DMS79 (cell line): ENCODE results near the gene CCDC154.

ENCODE experiments used
- DNase-seq: peaks from one replicate; lab custom pipeline; 2025; lab: John Stamatoyannopoulos, UW

The CCDC154 gene

DNA sequence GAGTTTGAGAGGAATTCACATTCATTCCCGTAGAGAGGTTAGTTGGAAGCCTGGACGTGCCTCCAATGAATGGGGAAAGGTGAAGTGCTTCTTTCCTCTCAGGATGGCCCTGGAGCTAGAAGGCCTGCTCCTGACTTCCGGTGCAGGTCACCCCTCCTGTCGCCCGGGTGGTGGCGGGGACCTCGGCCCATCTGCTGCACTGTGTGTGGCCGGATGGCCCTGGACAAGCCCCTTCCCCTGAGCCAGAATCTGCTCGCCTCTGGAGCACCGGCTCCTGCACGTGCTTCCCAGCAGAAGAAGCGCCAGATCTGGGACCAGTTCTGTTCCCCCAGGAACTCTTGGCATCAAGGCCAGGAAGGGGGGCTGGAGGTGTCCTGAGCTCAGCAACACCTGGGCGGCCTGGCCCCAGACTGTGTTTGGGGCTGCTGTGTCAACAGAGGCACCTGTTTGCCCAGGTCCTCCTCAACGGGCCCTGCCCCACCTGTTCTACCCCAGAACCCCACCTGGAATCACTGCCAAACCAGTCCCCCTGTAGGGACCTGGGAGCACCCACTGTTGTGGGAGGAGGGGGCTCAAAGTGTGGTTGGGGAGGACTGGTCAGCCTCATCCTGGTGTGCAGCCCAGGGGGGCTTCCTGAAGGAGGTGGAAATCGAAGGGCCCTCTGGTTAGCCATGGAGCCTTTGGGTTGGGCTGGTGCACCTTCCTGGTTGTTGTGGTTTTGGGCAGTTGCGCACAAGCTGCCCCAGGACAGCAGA, 18.6 kb downstream of the CCDC154 start:
- no peak for DNase-seq

- no peak for DNase-seq
Observed at GRCh38 chr16:1424028-1424427, 20.3 kb downstream of the CCDC154 start.

- DNase-seq, result no peak
Observed at GRCh38 chr16:1422076-1422475, 22.3 kb downstream of the CCDC154 start.

GRCh38 chr16:1420111-1420539, 24.2 kb downstream of the CCDC154 start:
- DNase-seq, result no peak

GRCh38 chr16:1416521-1416941, 27.8 kb downstream of the CCDC154 start:
- DNase-seq, result no peak

DNA sequence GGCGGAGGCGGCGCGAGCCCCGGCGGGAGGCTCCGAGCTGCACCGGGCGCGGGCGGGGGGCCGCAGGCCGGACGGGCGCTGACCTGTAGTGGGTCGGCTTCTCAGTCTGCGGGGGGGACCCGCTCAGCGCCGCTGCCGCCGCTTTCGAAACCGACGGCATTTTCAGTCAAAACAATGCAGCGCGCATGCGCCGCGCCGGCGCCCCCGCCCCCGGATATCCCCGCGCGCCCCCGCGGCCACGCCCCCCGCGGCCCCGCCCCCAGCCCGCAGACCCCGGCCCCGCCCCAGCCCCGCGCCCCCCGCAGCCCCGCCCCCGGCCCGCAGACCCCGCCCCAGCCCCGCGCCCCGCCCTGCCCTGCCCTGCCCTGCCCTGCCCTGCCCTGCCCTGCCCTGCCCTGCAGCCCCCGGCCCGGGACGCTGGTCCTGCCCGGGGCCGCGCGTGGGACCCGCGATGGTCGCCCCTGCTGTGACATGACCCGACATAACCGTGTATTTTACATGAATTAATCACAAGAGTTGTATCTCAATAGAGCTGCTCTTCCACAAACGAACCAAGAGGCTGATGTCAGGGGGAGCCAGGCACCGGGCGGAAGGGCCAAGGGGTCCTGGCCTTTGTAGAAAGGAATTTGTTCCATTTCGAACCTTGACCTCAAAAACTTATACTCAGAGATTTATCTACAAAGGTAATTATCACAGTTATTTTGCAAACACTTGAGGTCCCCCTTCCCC, 29.7 kb downstream of the CCDC154 start, which contains the start of gene UNKL:
Gene UNKL, minus strand, starts transcription at position 173 of the 729 bp plus-strand sequence. Its CDS starts 13 bp downstream, at position 160.
- DNase-seq, result no peak

- peak; percentile 10 for DNase-seq
Observed at GRCh38 chr16:1413684-1414531, 30.4 kb downstream of the CCDC154 start.

DNA sequence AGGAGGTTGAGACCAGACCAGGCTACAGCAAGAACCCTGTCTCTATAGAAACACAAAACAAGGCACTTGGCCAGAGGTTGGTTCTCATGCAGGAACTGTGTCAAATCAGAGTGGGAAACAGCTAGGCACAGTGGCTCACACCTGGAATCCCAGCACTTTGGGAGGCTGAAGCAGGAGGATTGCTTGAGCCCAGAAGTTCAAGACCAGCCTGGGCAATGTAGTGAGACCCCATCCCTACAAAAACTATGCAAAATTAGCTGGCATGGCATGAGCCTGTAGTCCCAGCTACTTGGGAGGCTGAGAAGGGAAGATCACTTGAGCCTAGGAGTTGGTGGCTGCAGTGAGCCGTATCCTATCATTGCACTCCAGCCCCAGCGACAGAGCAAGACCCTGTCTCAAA, 31.5 kb downstream of the CCDC154 start:
- no peak for DNase-seq

DNA sequence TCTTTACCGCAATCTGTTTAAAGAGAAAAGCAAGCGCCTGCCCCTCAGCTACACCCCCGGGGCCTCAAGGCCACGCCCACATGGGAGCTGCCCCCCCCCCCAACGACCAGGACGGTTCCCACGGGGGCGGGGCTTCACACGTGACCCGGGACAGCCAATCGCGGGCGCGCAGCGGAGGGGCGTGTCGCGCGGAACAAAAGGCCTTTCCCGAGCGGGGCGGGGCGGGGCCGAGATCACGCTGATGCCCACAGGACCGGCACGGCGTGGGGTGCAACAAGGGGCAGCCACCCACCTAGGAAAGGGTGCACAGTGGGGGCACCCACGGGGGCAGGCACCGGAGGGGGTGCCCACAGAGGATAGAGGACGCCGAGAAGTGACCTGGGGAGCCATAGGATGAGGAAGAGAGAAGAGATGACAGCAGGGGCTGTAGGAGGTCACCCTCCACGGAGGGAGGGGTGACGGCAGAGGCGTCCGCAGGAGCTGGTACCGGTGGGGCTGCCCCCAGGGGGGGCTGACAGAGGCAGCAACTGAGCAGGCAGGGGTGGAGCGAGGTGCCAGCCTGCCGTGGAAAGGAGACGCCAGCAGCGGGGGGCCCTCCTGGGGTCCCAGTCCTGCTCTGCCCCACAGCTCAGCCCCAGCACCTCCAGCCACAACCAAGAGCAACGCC, 36.1 kb downstream of the CCDC154 start:
- peak; percentile 50 for DNase-seq

DNA sequence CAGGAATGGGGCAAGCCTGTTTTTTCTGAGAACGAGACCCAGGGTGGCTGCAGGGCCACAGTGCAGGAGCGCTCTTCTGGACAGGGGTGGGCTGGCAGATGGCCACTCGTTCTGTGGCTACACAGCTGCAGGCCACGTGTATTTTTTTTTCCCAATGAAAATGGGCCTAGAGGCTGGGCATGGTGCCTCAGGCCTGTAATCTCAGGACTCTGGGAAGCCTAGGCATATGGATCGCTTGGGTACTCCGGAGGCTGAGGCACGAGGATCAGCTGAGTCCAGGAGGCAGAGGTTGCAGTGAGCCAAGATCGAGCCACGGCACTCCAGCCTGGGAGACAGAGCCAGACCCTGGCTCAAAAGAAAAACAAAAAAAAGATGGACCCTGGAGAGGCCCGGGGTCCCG, 36.6 kb downstream of the CCDC154 start:
- DNase-seq, result no peak

- no peak for DNase-seq
Observed at GRCh38 chr16:1403733-1404132, 40.6 kb downstream of the CCDC154 start.

GRCh38 chr16:1403036-1403435, 41.3 kb downstream of the CCDC154 start:
- DNase-seq, result no peak

- DNase-seq, result no peak
Observed at GRCh38 chr16:1401758-1402154, 42.6 kb downstream of the CCDC154 start.

DNA sequence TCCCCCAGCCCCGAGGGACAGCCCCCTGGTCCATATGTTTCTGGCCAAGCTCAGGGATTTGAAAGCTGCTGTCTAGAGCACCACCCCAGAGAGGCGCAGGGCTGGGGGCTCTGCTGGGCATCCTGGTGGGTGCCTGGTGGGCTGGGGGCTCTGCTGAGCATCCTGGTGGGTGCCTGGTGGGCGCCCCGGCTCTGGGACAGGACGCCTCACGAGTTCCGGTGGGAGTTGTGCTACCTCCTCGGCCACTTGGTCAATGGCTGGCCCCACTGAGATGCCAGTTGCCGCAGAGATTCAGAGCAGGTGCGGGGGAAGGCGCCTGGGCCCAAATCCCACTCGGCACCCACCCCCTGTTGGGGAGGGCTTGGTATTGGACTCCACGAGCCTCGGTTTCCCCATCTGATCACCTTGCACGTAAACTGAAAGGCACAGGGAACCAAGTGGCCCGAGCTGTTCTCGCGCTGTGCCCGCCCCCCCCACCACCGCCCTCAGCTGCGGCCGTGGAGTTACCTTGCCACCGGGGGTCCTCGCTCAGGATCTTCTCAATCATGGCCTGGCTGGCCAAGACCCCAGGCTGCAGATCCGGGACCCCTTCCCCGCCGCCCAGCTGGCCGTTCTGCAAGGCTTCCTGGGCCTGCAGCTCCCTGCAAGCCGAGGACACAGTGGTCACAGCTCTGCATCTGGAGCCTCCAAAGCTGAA, 43.1 kb downstream of the CCDC154 start:
- DNase-seq, result no peak

DNA sequence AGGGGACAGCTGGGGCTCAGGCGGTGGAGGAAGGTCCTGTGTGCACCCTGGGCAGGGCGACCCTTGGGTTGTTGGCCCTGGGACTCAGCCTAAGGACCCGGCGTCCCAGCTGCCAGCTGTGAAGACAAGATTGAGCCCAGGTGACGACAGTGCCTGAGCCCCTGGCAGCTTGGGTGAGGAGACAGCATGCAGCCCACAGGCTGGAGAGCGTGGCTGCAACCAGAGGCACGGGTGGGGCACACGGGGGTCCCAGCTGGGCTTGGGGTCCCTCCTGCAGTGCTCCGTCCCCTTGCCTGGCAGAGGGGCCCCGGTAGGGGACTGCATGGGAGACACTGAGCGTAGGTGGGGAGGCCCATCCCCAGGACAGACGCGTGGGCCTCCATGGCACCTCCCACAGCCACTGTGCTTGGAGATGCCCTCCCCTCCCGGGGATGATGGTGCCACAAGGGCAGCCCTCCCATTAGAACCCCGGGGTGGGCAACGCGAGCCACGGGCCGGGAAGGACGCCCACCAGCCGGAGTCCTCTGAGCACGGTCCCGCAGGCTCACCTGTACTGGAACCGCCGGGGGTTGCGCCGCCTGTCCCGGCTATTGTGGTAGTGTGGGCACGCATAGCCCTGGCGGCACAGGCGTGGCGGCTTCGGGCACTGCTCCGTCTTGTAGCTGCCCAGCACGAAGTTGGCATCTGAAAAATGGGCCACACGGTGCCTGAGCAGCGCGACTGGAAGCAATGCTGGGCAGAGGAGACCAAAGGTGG, 45.4 kb downstream of the CCDC154 start:
- no peak for DNase-seq

DNA sequence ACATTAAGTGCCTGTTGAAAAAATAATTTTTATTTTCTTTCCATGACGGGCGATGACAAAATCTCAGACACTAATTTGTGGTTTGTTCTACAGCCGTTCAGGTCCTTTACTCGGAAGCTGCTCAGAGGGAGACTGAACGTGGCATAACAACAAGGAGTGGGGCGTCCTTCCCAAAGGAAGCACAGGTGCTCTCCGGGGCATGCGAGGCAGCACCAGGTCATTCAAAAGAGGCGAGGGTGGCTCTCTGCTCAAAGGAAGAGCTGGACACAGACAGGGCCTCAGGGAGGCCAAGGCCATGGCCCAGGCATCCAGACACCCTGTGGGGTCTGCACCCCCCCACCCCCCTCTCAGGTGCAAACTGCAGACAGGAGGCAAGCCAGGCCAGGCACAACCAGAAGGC, 46.0 kb downstream of the CCDC154 start:
- DNase-seq, result no peak

DNA sequence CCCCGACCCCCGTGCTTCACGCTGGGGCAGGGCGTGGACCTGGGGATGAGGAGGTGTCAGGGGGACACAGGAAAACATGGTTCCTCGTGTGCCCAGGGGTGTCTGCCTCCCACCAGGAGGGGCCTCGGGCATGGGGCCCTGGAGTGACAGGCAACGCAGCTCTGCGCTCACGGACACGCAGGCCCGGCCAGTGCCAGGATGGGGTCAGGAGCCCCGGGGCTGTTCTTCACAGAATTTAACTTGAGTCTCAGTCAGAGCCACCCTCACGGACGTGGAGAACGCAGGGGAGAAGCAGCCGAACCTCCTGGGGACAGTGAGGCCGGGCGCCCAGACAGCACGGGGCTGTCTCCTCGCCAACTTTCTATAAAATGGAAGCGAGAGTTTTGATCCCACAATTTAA, 46.6 kb downstream of the CCDC154 start:
- DNase-seq, result no peak

GRCh38 chr16:1395444-1396031, 48.8 kb downstream of the CCDC154 start:
- no peak for DNase-seq

GRCh38 chr16:1394367-1394951, 49.9 kb downstream of the CCDC154 start:
- DNase-seq, result no peak
